Activated naive CD4-positive, alpha-beta T cell treated with anti-CD3 and anti-CD28 coated beads, Interleukin-2, amount 10 ng/mL, durations not matched to agents 7 days and 5 days (primary cell): Measurements from ENCODE around the gene GTPBP6.
A peak's percentile ranks its signal among the peaks of the same experiment; 100 is the strongest.
"Not testable (repeated sequence)": the region's sequence is repeated elsewhere in the genome, so short reads cannot be mapped to it uniquely, and the experiment has no call there.

Experiments used
- CTCF ChIA-PET: fragments of 350-600 bp; sonication (Branson Sonifier 250); formaldehyde crosslinking; loops from one replicate; lab custom pipeline; 2021; ENCODE audit warnings: antibody characterized with exemption; lab: Charles Lee
- DNase-seq: peaks from one replicate; pipeline ENCODE4 v3.0.0-alpha.2; 2020
- H3K27ac Mint-ChIP-seq: one replicate; pipeline ENCODE4 v1.8.0; 2021; ENCODE audit warnings: mild to moderate bottlenecking, moderate library complexity, mixed read lengths
- H3K27me3 Mint-ChIP-seq: one replicate; pipeline ENCODE4 v1.8.0; 2021; ENCODE audit warnings: mild to moderate bottlenecking, mixed read lengths
- H3K36me3 Mint-ChIP-seq: one replicate; pipeline ENCODE4 v1.8.0; 2021; ENCODE audit warnings: mixed read lengths
- H3K4me1 Mint-ChIP-seq: one replicate; pipeline ENCODE4 v1.8.0; 2021; ENCODE audit warnings: mixed read lengths
- H3K4me3 Mint-ChIP-seq: one replicate; pipeline ENCODE4 v1.8.0; 2021; ENCODE audit warnings: mild to moderate bottlenecking, moderate library complexity, mixed read lengths
- H3K9me3 Mint-ChIP-seq: one replicate; pipeline ENCODE4 v1.8.0; 2021; ENCODE audit warnings: mixed read lengths

Gene GTPBP6

DNA sequence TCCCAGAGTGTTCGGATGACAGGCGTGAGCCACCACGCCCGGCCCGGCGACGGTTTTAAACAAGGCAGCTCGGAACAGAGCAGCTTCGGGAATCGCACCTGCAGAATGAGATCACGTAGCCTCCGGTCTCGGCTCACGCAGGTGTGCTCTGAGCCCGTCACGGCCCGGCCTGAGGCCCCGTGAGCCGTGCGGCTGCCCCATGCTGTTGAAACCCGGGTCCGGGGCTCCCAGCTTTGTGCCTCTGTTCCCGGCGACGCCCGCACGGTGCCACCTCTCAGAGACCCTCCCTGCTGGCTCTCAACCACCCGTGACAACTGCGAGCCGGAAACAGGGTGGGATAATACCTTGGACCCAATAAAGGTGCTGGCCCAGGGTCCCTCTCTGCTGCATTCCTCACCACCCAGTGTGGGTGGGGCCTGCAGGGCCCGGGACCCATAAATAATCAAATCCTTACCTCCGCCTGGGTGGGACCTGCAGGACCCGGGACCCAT is 50.8 kb downstream of the GTPBP6 start:
- H3K4me1 Mint-ChIP-seq: no peaks in the 10 kb centered on the region
- no peaks in the 10 kb centered on the region for H3K27me3 Mint-ChIP-seq
- no peak overlapping the region for H3K27ac Mint-ChIP-seq
- peak; percentile 8 for DNase-seq
- no peak overlapping the region for H3K4me3 Mint-ChIP-seq
- no peaks in the 10 kb centered on the region for H3K9me3 Mint-ChIP-seq
- CTCF ChIA-PET: no interaction called here
- no peaks in the 10 kb centered on the region for H3K36me3 Mint-ChIP-seq

DNA sequence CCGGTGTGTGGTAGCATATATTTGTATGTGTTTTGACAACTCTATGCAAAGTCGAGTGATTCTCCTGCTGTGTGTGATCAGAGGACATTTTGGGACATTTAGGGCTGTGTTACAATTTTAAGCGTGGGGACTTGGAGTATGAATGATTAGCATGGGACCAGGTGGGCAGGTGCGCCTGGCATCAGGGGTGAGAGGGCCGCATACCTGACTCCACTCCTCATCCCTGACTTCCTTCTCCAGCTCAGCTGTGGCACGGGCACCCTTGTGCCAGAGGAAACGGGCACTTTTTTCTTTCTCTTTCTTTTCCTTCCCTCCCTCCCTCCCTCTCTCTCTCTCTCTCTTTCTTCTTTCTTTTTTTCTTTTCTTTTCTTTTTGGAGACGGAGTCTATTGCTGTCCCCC is 53.1 kb downstream of the GTPBP6 start:
- no peak overlapping the region for H3K27ac Mint-ChIP-seq
- DNase-seq: no peak
- H3K9me3 Mint-ChIP-seq: no peaks in the 10 kb centered on the region
- no peaks in the 10 kb centered on the region for H3K4me1 Mint-ChIP-seq
- H3K4me3 Mint-ChIP-seq: no peak overlapping the region
- CTCF ChIA-PET: no interaction called here
- no peaks in the 10 kb centered on the region for H3K36me3 Mint-ChIP-seq
- no peaks in the 10 kb centered on the region for H3K27me3 Mint-ChIP-seq

DNA sequence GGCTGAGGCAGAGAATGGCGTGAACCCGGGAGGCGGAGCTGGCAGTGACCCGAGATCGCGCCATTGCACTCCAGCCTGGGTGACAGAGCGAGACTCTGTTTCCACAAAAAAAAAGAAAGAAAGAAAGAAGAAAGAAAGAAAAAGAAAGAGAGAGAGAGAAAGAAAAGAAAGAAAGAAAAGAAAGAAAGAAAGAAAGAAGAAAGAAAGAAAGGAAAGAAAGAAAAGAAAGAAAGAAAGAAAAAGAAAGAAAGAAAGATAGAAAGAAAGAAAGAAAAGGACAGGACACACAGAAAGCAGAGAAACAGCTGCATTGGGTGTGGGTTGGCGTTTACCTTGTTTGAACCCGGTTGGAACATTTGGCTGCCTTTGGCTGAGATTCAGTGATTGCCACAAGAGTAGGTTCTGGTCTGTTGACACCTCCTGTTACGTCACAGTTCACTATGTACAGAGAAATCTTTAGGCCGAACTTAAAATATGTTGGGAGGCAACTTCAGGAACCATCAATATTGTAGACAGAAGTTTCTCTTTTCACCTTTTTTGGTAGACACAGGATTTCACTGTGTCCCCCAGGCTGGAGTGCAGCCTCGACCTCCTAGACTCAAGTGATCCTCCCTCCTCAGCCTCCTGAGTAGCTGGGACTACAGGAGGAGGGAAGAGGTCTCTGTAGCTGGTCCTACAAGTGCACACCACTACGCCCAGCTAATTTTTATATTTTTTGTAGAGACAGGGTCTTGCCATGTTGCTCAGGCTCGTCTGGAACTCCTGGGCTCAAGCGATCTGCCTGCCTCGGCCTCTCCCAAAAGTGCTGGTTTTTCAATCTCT is 53.8 kb downstream of the GTPBP6 start:
- CTCF ChIA-PET: no interaction called here
- no peak for DNase-seq
- Mint-ChIP-seq H3K4me3 (no peak overlapping the region), H3K27me3 (no peaks in the 10 kb centered on the region), H3K36me3 (no peaks in the 10 kb centered on the region), H3K27ac (no peak overlapping the region), H3K4me1 (no peaks in the 10 kb centered on the region), H3K9me3 (no peaks in the 10 kb centered on the region)

DNA sequence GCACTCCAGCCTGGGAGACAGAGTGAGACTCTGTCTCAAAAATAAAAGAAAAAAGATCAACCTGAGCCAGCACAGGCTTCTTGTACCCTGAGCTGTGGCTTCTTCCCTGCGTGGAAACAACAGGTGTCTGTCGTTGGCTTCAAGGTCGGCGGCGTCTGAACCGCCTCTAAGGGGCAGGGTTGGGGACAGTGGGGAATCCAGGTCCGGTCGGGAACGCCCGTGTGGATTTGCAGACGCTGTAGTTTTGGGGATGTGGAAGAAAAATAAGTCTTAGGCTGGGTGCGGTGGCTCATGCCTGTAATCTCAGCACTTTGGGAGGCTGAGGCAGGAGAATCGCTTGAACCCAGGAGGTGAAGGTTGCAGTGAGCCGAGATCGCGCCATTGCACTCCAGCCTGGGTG is 54.6 kb downstream of the GTPBP6 start:
- H3K27me3 Mint-ChIP-seq, H3K4me1 Mint-ChIP-seq, H3K9me3 Mint-ChIP-seq, H3K36me3 Mint-ChIP-seq, H3K4me3 Mint-ChIP-seq, DNase-seq, CTCF ChIA-PET, H3K27ac Mint-ChIP-seq: not testable (repeated sequence)

DNA sequence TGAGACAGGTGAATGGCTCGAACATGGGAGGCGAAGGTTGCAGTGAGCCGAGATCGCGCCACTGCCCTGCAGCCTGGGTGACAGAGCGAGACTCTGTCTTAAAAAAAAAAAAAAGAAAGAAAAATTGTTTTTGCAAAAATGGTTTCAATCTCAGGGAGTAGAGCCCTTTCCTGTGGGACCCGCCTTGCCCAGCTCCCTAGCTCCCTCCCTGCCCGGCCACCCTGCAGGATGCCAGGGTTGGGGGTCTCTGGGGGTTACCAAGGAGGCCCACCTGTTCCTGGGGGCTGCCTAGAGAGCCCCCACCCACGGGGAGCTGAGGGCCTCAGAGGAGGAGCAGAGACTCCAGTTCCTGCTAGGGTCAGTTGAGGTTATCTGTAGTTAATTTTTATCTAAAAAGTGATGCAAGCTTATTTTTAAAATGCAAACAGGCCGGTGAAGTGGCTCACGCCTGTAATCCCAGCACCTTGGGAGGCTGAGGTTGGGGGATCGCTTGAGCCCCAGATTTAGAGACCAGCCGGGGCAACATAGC is 56.2 kb downstream of the GTPBP6 start:
- DNase-seq: no peak
- no peak overlapping the region for H3K4me3 Mint-ChIP-seq
- H3K9me3 Mint-ChIP-seq: no peaks in the 10 kb centered on the region
- H3K27me3 Mint-ChIP-seq: no peaks in the 10 kb centered on the region
- CTCF ChIA-PET: no interaction called here
- no peaks in the 10 kb centered on the region for H3K36me3 Mint-ChIP-seq
- no peak overlapping the region for H3K27ac Mint-ChIP-seq
- no peaks in the 10 kb centered on the region for H3K4me1 Mint-ChIP-seq

DNA sequence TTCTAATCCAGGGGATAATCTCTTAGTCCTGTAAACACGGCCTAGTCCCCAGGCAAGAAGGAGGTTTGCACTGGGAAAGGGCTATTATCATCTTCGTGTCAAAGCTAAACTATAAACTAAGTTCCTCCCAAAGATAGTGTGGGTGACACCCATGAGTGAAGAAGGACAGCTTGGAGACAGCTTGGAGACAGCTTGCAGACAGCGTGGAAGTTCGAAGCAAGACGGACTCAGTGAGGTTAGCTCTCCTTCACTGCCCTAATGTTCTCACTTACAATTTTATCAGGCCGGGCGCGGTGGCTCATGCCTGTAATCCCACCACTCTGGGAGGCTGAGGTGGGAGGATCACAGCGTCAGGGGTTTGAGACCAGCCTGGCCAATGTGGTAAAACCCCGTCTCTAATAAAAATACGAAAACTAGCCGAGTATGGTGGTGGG is 56.7 kb downstream of the GTPBP6 start:
- Mint-ChIP-seq H3K27ac (no peak overlapping the region), H3K4me3 (no peak overlapping the region), H3K4me1 (no peaks in the 10 kb centered on the region), H3K9me3 (no peaks in the 10 kb centered on the region), H3K27me3 (no peaks in the 10 kb centered on the region), H3K36me3 (no peaks in the 10 kb centered on the region)
- no peak for DNase-seq
- CTCF ChIA-PET: no interaction called here

DNA sequence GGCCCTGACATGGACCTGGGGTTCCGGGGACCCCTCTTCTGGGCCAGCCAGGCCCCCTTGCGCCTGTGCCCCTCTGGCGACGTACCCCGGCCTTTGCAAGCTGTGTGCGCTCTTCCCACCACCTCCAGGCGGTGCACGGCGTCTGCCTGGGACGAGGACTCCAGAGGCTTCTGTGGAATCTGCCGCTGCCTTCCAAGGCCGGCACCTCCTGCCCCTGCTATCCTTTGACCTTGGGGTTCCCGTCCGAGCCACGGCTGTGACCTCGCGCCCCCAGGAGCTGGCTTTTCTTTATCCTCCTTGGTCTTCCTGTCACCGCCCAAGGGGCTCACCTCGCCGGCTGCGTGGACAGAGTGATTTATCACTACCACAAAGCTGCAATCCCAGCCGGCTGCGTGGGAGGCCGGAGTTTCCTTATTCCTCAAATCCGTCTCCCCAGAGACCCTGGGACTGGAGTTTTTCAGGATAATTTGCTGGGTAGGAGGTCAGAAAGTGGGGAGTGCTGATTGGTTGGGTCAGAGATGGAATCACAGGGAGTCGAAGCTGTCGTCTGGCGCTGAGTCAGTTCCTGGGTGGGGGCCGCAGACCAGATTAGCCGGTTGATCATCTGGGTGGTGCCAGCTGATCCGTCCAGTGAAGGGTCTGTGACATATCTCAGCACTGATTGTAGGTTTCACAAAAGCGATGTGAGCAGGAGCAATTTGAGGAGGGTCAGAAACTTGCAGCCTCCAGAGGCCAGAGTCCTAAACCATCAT is 57.3 kb downstream of the GTPBP6 start:
- CTCF ChIA-PET: no interaction called here
- no peak for DNase-seq
- no peaks in the 10 kb centered on the region for H3K36me3 Mint-ChIP-seq

DNA sequence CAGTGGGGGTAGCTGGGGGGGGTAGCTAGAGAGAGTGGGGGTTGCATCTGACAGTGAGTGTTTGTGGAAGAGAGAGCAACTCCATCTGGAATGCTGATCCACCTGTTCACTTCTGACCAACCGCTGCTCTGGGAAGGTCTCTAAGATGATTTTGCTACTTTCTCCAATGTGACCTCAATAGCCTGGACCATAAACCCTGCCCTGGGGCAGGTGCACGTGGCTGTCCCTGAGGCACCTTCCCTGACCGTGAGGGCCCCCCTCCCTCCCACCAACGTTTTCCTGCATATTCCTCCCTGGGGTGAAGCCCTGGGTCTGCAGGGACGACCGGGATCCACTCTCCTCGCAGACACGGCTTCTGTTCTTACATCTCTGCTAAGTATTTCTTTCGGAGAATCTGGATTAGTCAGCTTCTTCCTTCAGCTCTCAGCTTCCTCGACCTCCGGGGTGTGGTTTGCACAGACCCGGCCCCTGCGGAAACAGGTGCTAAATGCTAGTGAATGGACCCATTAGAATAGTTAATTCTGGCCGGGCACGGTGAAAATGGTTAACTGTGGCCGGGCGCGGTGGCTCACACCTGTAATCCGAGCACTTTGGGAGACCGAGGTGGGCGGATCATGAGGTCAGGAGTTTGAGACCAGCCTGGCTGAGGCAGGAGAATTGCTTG is 58.8 kb downstream of the GTPBP6 start:
- Mint-ChIP-seq H3K36me3 (no peaks in the 10 kb centered on the region), H3K4me1 (no peaks in the 10 kb centered on the region), H3K27me3 (no peaks in the 10 kb centered on the region), H3K9me3 (no peaks in the 10 kb centered on the region), H3K27ac (no peak overlapping the region), H3K4me3 (no peak overlapping the region)
- DNase-seq: no peak
- CTCF ChIA-PET: no interaction called here

More for the DNA sequence above, 57.3 kb downstream of the GTPBP6 start:
- Mint-ChIP-seq H3K4me1 (no peaks in the 10 kb centered on the region), H3K27ac (no peak overlapping the region), H3K9me3 (no peaks in the 10 kb centered on the region), H3K4me3 (no peak overlapping the region), H3K27me3 (no peaks in the 10 kb centered on the region)

DNA sequence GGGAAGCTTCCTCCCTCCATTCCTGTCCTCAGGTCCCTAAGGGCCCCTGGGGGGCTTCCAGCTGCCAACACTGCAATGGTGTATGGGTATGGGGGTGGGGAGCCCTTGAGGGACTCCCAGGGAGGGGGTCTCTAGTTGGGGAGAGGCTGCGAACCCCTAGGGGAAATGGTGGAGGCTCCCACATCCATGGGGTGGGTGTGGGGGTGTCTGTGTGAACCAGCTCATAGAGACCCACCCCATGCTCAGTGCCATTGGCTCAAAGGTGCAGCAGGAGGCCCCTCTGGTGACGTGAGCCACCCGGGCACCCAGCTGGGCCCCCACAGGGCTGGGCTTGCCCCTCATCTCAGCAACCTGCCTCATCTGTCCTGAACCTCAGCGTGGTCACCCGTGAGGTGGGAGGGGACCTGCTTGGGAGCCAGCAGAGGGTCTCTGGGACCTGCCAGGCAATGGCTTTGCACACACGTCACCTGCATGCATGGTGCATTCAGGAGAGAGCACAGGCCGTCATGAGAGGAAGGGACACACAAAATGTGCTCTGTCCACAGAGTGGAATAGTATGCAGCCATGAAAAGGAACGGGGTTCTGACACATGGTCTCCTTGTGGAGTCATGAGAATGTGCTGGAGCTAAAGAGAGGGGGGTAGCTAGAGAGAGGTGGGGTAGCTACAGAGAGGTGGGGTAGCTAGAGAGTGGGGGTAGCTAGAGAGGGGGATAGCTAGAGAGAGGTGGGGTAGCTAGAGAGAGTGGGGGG is 60.1 kb downstream of the GTPBP6 start:
- no peaks in the 10 kb centered on the region for H3K27me3 Mint-ChIP-seq
- no peaks in the 10 kb centered on the region for H3K4me1 Mint-ChIP-seq
- CTCF ChIA-PET: no interaction called here
- H3K9me3 Mint-ChIP-seq: no peaks in the 10 kb centered on the region
- H3K27ac Mint-ChIP-seq: no peak overlapping the region
- no peak overlapping the region for H3K4me3 Mint-ChIP-seq
- H3K36me3 Mint-ChIP-seq: no peaks in the 10 kb centered on the region
- no peak for DNase-seq

DNA sequence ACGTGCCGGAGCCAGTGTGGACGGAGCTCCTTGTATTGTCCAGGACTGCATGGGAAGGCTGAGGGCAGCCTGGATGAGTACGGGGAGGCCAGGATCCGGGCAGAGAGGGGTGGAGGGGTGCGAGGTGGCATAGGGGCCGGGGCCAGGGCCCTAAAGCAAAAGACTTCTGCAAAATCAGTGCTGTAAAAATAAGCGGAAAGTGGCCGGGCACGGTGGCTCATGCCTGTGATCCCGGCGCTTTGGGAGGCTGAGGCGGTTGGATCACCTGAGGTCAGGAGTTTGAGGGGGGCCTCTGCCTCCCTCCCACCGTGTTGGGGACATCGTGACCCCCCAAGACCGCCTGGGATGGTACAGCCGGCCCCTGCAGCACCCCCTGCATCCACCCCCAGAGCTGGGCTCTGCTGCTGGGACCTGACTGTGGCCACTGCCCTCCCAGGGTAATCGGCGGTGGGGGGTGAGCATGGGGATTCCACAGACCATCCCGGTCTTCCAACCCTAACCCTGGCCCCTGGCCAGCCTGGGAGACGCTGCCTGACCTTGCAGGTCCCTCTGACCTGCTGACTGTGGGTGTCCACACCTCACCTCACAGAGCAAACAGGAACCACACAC is 60.8 kb downstream of the GTPBP6 start:
- H3K36me3 Mint-ChIP-seq: no peaks in the 10 kb centered on the region
- no peaks in the 10 kb centered on the region for H3K9me3 Mint-ChIP-seq
- CTCF ChIA-PET: no interaction called here
- no peak overlapping the region for H3K27ac Mint-ChIP-seq
- H3K4me1 Mint-ChIP-seq: no peaks in the 10 kb centered on the region
- DNase-seq: no peak
- no peak overlapping the region for H3K4me3 Mint-ChIP-seq
- no peaks in the 10 kb centered on the region for H3K27me3 Mint-ChIP-seq

DNA sequence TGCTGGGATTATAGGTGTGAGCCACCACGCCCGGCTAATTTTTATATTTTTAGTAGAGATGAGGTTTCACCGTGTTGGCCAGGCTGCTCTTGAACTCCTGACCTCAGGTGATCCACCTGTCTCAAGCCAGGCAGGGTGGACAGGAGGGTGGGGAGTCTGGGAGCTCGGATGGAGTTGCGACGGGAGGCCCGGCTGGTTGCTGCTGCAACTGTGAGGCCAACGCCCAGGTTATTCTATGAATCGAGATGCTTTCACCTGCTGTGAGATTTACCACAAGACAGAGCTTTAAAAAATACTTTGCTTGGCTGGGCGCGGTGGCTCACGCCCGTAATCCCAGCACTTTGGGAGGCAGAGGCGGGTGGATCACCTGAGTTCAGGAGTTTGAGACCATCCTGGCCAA is 61.5 kb downstream of the GTPBP6 start:
- H3K9me3 Mint-ChIP-seq, H3K36me3 Mint-ChIP-seq, H3K4me3 Mint-ChIP-seq, H3K4me1 Mint-ChIP-seq, H3K27me3 Mint-ChIP-seq, DNase-seq, CTCF ChIA-PET, H3K27ac Mint-ChIP-seq: not testable (repeated sequence)

DNA sequence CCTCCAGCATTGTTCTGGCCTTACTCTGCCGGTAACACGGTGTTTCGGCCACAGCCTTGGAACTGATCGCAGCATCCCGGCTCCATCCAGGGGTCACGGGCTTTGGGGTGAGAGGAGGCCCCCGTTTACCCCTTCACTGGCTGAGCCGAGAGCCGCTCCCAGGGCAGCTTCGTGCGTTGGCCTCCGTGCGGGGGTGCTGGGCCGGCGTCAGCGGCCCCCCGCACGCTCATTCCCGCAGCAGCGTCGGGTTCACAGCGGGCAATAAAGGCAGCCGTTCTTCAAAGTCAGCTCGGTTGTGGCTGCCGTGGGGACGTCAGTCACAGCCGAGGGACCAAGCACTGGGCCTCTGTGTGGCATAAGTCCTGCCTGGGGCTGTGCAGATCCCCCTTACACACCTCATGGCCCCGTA is 62.7 kb downstream of the GTPBP6 start:
- H3K9me3 Mint-ChIP-seq: peaks cover 9% of the 10 kb centered on the region
- CTCF ChIA-PET: no interaction called here
- DNase-seq: no peak
- H3K4me1 Mint-ChIP-seq: peaks cover 11% of the 10 kb centered on the region
- no peaks in the 10 kb centered on the region for H3K27me3 Mint-ChIP-seq
- H3K36me3 Mint-ChIP-seq: peaks cover 3% of the 10 kb centered on the region
- H3K4me3 Mint-ChIP-seq: no peak overlapping the region
- H3K27ac Mint-ChIP-seq: no peak overlapping the region
